ENCODE measurements around the gene HYCC1. TPM values are rescaled to one million over a fixed set of nuclear protein-coding genes. Genes with fewer than 3 reads are reported as not detected.

The HYCC1 gene
- polyA plus RNA-seq, 3 donors = 4.7 to 12.7 (median 12.1) TPM

- intact Hi-C loops (cut with micrococcal nuclease) = no loop called here
Observed at GRCh38 chr7:22972207-22972606, 41.7 kb downstream of the HYCC1 start.

GRCh38 chr7:22969010-22969431, 44.9 kb downstream of the HYCC1 start:
- H3K27ac ChIP-seq (ENCODE audit: low read depth in 1 of 2, low read length in 2 of 2) = no peak overlapping the region
- Mint-ChIP-seq H3K4me3 (no peak overlapping the region), H3K9me3 (peaks cover 0 to 3% (median 0%) of the 10 kb centered on the region in 7 donors), H3K27ac (peak overlapping the region in 1 of 7 donors; percentile 68), H3K27me3 (ENCODE audit: low read depth in 3 of 3) (peaks cover 0 to 1% (median 0%) of the 10 kb centered on the region in 3 donors), H3K4me1 (no peaks in the 10 kb centered on the region), H3K36me3 (peaks cover 36 to 57% of the 10 kb centered on the region in 2 donors)
- H4K20me1 ChIP-seq (ENCODE audit: insufficient read depth, low read length) = no peaks in the 10 kb centered on the region
- no peak for TF ChIP-seq CTCF (IDR thresholded peaks at IDR 0.05)
- 100% methylated on average over 2 of the region's 3 CpGs for WGBS (ENCODE audit: insufficient coverage)
- peaks cover 32 to 66% of the 10 kb centered on the region in 2 donors for H3K36me3 ChIP-seq (replicated peaks in 1 of 2; ENCODE audit: control insufficient read depth in 1 of 2, insufficient read depth in 2 of 2, low read length in 2 of 2)
- no peak overlapping the region for H3K4me2 ChIP-seq (replicated peaks; ENCODE audit: extremely low read depth, low read length, poor library complexity, severe bottlenecking)
- no peaks in the 10 kb centered on the region for H3K79me2 ChIP-seq (ENCODE audit: insufficient read depth, low read length)
- intact Hi-C loops (cut with micrococcal nuclease) = no loop called here
- no peak overlapping the region for H3K4me3 ChIP-seq (replicated peaks in 1 of 3; ENCODE audit: low read depth in 2 of 3, low read length in 3 of 3)
- H2AFZ ChIP-seq (ENCODE audit: insufficient read depth, low read depth, low read length, poor library complexity, severe bottlenecking) = no peak overlapping the region
- no peaks in the 10 kb centered on the region for H3K4me1 ChIP-seq (ENCODE audit: control insufficient read depth in 1 of 2, insufficient read depth in 2 of 2, low read length in 2 of 2)
- H3K27me3 ChIP-seq (ENCODE audit: control insufficient read depth in 2 of 2, insufficient read depth in 2 of 2, low read length in 2 of 2) = no peaks in the 10 kb centered on the region
- H3K9me3 ChIP-seq (replicated peaks in 1 of 2; ENCODE audit: control insufficient read depth in 1 of 2, insufficient read depth in 1 of 2, low read length in 2 of 2) = no peaks in the 10 kb centered on the region
- DNase-seq = no peak
- H3K9ac ChIP-seq (ENCODE audit: insufficient read depth, low read length, poor library complexity, severe bottlenecking) = no peak overlapping the region

More at GRCh38 chr7:22972207-22972606, 41.7 kb downstream of the HYCC1 start:
- Histone ChIP-seq H3K9ac (ENCODE audit: insufficient read depth, low read length, poor library complexity, severe bottlenecking) (no peak overlapping the region), H3K4me3 (replicated peaks in 1 of 3; ENCODE audit: low read depth in 2 of 3, low read length in 3 of 3) (no peak overlapping the region), H4K20me1 (ENCODE audit: insufficient read depth, low read length) (no peaks in the 10 kb centered on the region), H3K4me1 (ENCODE audit: control insufficient read depth in 1 of 2, insufficient read depth in 2 of 2, low read length in 2 of 2) (no peaks in the 10 kb centered on the region), H3K36me3 (replicated peaks in 1 of 2; ENCODE audit: control insufficient read depth in 1 of 2, insufficient read depth in 2 of 2, low read length in 2 of 2) (peaks cover 45 to 89% of the 10 kb centered on the region in 2 donors), H3K27me3 (ENCODE audit: control insufficient read depth in 2 of 2, insufficient read depth in 2 of 2, low read length in 2 of 2) (no peaks in the 10 kb centered on the region), H3K27ac (ENCODE audit: low read depth in 1 of 2, low read length in 2 of 2) (no peak overlapping the region), H2AFZ (ENCODE audit: insufficient read depth, low read depth, low read length, poor library complexity, severe bottlenecking) (no peak overlapping the region), H3K9me3 (replicated peaks in 1 of 2; ENCODE audit: control insufficient read depth in 1 of 2, insufficient read depth in 1 of 2, low read length in 2 of 2) (no peaks in the 10 kb centered on the region), H3K79me2 (ENCODE audit: insufficient read depth, low read length) (no peaks in the 10 kb centered on the region), H3K4me2 (replicated peaks; ENCODE audit: extremely low read depth, low read length, poor library complexity, severe bottlenecking) (no peak overlapping the region)
- peaks cover 52 to 72% of the 10 kb centered on the region in 2 donors for H3K36me3 Mint-ChIP-seq
- H3K4me3 Mint-ChIP-seq = no peak overlapping the region
- no peaks in the 10 kb centered on the region for H3K27me3 Mint-ChIP-seq (ENCODE audit: low read depth in 3 of 3)
- WGBS (ENCODE audit: insufficient coverage) = no CpG with 5 or more reads among the region's 2 CpGs
- H3K9me3 Mint-ChIP-seq = peaks cover 0 to 3% (median 0%) of the 10 kb centered on the region in 7 donors
- H3K4me1 Mint-ChIP-seq = no peaks in the 10 kb centered on the region
- H3K27ac Mint-ChIP-seq = no peak overlapping the region
- no peak for DNase-seq
- TF ChIP-seq CTCF (IDR thresholded peaks at IDR 0.05) = no peak

Other genes with a start within 250 kb of the HYCC1 start
- 100 to 1,000 TPM in 2 of 3 donors, 10 to 100 TPM in 1; 93.3 to 125 (median 111) TPM for gene TOMM7, start 191.3 kb downstream of the HYCC1 start, polyA plus RNA-seq
- gene KLHL7, start 91.7 kb upstream of the HYCC1 start, polyA plus RNA-seq = 10 to 100 TPM; 15.5 to 21.0 (median 17.4) TPM
- gene NUP42, start 167.9 kb upstream of the HYCC1 start, polyA plus RNA-seq = 10 to 100 TPM; 26.3 to 54.6 (median 28.5) TPM
- 1 to 10 TPM; 1.3 to 3.0 (median 1.5) TPM for gene GPNMB, start 232.6 kb upstream of the HYCC1 start, polyA plus RNA-seq

Data from CD14-positive monocyte (primary cell).